HG03108 (cell line): ENCODE measurements around the gene C11orf21.

Experiments used
- ATAC-seq: cut with Tn5 transposase; IDR thresholded peaks from one replicate; pipeline ENCODE4 v1.9.1; 2021; ENCODE audit warnings: moderate library complexity; ENCODE audit not compliant: unreplicated experiment

The C11orf21 gene

DNA sequence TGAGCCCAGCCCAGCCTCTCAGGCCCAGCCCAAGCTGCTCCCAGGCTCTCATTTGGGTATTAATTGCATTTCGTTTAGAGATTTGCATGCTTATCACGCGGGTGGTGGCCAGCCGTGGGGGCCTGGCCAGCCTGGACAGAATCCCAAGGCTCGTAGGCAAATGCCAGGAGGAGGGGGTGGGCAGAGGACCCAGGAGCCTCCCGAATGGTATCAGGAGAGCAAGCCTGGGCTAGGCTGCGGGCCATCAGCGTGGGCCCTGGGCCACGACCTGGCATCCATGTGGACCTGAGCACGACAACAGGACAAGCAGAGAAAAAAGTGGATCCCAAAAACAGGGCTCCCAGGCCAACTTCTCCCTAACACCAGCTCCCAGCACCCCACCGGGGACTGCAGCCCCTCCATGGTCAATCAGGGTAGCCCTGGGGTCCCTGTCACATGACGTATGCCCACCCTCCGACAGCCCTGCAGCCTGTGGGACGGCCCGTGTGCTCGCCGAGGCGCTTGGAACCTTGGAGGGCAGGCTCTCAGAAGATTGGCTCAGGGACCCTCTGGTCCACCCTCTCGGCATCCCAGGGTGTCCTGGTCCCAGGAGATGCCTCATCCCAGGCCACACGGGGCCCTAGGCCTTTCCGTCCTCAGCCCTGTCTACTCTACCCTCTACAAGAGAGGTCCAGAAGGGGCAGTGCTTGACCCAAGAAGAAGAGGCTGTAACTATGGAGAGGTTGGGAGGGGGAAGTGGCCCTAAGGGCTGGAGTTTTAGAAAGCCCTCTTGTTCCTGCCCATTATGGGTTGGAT is 40.1 kb downstream of the C11orf21 start:
- ATAC-seq, result no peak

DNA sequence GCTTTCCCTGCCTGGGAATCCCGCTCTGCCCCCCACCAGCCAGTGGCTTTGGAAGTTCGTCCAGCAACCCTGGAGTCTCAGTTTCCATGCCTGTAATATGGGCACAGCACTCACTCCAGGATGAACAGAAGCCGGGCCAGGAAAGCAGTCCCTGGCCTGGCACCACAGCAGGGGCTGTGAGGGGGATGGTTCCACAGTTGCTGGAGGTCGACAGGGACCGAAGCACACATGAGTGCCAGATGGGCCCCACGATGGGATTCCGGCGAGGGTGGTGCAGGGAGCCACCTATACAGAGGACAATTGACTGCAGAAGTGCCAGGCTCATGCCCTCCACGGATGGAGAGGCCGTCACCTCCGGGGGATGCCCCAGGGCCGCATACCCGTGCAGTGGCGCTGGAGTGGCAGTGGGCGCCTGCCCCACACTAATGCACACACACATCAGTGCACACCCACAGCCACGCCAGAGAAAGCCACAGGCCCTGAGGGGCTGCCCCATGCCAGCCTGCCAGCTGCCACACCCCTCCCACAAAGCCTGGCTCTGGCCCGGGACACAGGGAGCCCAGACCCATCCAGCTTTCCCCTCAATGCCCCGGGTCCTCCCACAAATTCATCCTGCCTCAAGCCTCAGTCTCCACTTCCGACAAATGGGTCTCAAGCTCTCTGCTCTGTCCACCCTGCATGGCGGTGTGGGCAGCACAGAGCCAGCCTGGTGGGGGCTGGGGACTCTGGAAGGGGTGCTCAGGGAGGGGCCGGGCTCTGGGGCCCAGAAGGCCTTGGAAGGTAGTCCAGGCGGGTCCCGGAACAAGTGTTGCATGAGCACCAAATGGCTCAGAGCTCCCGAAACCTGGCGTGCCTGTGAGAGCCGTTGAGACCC is 41.0 kb downstream of the C11orf21 start:
- no peak for ATAC-seq

DNA sequence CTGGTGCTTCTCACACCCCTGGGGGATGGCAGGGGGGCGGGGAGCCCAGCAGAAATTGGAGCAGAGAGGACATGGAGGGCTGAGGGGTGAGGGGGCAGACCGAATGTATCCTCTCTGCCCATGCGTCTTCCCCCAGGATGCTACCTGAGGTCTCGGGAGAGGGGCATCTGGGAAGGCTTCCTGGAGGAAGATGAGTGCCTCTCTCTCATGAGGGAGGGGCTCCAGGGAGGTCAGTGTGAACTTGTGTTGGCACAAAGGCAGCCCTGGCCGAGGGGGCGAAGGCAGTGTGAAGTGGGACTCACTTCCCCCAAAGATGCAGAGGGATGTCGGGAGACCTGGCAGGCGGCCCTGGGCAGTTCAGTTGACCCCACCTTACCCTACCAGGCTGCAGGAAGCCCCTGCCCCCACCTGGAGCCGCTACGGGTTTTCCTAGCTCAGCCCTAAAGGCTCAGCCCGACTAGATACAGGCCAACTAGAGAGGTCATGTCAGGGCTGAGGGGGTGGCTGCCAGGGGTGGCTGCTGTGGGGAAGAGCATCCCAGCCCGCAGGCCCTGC is 41.7 kb downstream of the C11orf21 start:
- no peak for ATAC-seq

GRCh38 chr11:2259466-2259830 is 42.3 kb downstream of the C11orf21 start:
- ATAC-seq, result no peak

GRCh38 chr11:2258501-2259465 is 42.9 kb downstream of the C11orf21 start:
- ATAC-seq, result no peak

DNA sequence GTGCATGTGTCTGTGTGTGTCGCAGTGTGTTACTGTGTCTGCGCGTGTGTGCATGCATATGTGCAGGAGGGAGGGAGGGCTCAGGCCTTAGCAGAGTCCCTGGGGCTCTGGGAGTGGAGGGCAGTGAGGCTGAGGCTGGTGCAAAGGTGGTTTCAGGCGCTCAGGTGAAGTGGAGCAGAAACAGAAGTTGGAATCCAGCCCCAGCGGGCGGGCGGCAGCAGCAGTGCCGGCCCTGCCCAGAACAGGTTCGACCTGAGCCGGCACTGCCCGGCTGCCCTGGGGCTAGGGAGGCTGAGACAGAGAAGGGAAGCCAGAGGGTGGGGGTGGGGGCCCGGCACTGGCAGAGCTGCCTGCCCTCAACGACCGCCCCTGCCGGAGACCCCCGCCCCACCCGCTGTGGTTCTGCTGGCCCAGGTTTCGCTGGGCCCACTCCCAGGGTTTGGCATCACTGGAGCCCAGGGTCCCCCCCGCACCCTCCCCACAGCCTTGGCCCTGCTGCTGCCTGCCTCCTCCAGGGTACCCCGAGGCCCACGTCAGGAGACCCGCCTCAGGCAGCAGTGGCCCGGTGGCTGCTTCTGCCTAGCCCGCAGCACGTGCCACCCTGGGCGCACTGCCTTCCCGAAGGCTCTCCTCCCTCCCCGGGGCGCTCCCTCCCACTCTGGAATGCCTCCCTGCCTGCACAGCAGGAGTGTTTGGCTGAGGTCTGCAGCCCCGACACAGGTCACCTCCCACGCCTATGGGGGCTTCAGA is 44.6 kb downstream of the C11orf21 start:
- no peak for ATAC-seq

- no peak for ATAC-seq
These were observed 45.3 kb downstream of the C11orf21 start for GRCh38 chr11:2256293-2256913.

DNA sequence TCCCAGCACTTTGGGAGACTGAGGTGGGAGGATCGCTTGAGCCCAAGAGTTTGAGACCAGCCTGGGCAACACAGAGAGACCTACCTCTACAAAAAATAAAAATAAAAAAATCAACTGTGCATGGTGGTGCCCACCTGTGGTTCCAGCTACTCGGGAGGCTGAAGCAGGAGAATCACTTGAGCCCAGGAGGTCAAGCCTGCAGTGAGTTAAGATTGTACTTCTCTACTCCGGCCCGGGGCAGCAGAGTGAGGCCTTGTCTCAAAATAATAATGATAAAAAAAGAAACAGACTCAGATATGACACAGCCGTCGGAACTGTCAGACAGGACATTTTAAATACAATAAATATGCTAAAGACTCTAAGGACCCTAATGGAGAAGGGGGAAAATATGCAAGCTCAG is 49.7 kb downstream of the C11orf21 start:
- no peak for ATAC-seq

GRCh38 chr11:2251138-2251537 is 50.6 kb downstream of the C11orf21 start:
- no peak for ATAC-seq

GRCh38 chr11:2250485-2250884 is 51.2 kb downstream of the C11orf21 start:
- no peak for ATAC-seq

DNA sequence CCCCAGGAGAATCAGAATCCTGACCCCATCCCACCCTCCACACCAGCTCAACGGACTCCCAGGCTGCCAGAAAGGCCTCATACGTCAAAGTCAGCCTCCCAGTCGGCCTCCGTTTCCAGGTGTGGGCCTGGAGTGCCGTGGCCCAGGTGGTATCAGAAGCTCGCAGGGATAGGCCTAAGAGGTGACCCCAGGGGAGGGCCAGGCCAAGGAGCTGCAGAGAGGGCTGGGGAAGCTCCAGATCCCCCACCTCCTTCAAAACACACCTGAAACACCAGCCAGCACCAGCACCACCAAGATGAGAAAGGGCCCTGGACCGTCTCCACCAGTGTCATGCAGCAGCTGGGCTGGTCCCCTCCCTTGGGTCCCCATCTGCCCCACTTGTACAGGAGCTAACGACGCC is 51.7 kb downstream of the C11orf21 start:
- no peak for ATAC-seq

- no peak for ATAC-seq
These were observed 52.4 kb downstream of the C11orf21 start for GRCh38 chr11:2249189-2249916.

DNA sequence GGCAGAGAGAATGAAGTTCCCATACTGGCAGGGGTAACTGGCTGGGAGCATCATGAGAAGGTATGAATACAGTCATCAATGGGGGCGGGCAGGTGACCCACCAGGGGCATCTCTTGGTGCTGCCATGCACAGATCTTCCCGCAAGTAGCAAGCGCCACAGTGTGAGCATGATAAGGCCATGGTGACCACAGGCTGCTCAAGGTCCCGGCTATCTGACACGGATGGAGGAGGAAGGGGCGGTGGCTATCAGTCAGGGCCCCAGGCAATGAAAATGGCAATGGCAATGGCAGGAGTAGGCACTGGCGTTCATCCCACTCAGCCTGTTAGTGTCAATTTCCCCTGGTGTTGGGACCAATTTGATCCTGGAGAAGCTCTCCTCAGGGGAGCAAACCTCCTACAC is 53.0 kb downstream of the C11orf21 start:
- ATAC-seq, result no peak

GRCh38 chr11:2248242-2248641 is 53.5 kb downstream of the C11orf21 start:
- no peak for ATAC-seq

- no peak for ATAC-seq
These were observed 54.2 kb downstream of the C11orf21 start for GRCh38 chr11:2247496-2247895.
